ENCODE results near the gene GLT6D1.

- TF ChIP-seq SUZ12 (IDR thresholded peaks at IDR 0.05; ENCODE audit: extremely low read depth, insufficient read depth, insufficient read length) (no peak), YY1 (IDR thresholded peaks at IDR 0.05; ENCODE audit: insufficient read depth, insufficient read length) (no peak), ZNF274 (IDR thresholded peaks at IDR 0.05; ENCODE audit: low read depth, low read length) (no peak)
These were observed 50.3 kb downstream of the GLT6D1 start for GRCh38 chr9:135588886-135589595.
